Measurements from ENCODE around the gene MKLN1. TPM values are rescaled to one million over a fixed set of nuclear protein-coding genes. Genes with fewer than 3 reads are reported as not detected.
"Not testable (repeated sequence)": the region's sequence is repeated elsewhere in the genome, so short reads cannot be mapped to it uniquely, and the experiment has no call there.

MKLN1 gene
- total RNA-seq, 1 donor from 2014 or later: 38.3 TPM

DNA sequence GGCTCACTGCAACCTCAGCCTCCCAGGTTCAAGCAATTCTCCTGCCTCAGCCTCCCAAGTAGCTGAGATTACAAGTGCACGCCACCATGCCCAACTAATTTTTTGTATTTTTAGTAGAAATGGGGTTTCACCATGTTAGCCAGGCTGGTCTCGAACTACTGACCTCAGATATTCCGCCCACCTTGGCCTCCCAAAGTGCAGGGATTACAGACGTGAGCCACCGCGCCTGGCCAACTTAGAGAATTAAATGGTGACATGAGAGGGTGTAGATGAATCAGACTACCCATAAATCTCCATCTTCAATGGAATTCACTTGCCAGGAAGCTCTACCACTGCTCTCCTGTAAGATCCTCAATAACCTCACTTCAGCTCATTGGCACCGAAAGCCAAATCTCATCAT, 187.8 kb downstream of the MKLN1 start:
- H3K36me3 Mint-ChIP-seq (ENCODE audit: low read depth); DNase-seq; H3K27ac Mint-ChIP-seq; H3K27me3 Mint-ChIP-seq; H3K4me3 Mint-ChIP-seq; H3K9me3 Mint-ChIP-seq; intact Hi-C loops (cut with micrococcal nuclease): not testable (repeated sequence)
- peaks cover 13% of the 10 kb centered on the region for H3K4me1 Mint-ChIP-seq

DNA sequence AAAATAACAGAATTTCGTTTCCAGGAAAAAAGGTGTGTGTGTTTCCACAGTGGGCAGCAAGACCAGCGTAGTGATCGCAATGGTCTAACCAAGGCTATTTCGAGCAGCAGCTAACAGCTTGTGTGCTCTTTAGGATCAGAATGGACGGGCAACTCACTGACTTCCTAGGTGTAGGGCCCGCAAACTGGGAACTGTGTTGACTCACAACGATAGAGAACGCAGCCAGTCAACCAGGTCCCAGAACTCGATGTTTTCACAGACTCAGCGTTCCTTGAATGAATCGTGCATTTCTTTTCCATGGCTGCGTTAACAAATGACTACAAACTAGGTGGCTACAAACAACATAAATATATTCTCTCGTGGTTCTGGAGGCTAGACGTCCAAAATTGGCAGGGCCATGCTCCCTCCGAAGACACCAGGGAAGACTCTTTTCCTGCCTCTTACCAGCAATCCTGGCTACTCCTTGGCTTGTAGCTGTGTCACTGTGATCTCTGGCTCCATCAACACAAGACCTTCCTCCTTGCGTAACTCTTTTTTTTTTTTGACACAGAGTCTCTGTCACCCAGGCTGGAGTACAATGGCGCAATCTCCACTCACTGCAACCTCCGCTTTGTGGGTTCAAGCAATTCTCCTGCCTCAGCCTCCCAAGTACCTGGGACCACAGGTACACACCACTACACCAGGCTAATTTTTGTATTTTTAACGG, 189.7 kb downstream of the MKLN1 start:
- Mint-ChIP-seq H3K36me3 (ENCODE audit: low read depth) (no peaks in the 10 kb centered on the region), H3K27ac (no peak overlapping the region), H3K4me3 (no peak overlapping the region), H3K4me1 (peaks cover 10% of the 10 kb centered on the region), H3K9me3 (no peaks in the 10 kb centered on the region), H3K27me3 (peaks cover 5% of the 10 kb centered on the region)
- DNase-seq: no peak
- intact Hi-C loops (cut with micrococcal nuclease): no loop called here

DNA sequence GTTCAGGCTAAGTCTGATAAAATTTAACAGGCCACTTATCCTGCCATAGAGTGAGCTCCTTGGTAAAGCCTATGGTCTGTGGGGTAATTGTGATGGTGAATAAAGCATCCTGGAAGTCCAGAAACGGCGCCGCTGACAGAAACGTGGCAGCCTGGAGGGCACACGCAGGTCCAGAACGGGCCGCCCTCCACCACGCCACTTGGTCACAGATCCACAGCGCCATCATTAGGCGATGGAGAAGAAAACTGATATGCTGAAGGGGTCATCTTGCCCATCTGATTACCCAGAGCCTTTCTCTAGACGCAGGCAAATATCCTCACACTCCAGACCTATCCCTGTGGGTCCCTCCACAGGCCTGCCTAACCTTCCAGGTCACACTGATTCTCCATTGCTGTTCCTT, 190.9 kb downstream of the MKLN1 start:
- peaks cover 5% of the 10 kb centered on the region for H3K27me3 Mint-ChIP-seq
- no peaks in the 10 kb centered on the region for H3K36me3 Mint-ChIP-seq (ENCODE audit: low read depth)
- no peaks in the 10 kb centered on the region for H3K9me3 Mint-ChIP-seq
- intact Hi-C loops (cut with micrococcal nuclease): no loop called here
- DNase-seq: no peak
- no peak overlapping the region for H3K27ac Mint-ChIP-seq
- H3K4me3 Mint-ChIP-seq: no peak overlapping the region
- H3K4me1 Mint-ChIP-seq: peaks cover 12% of the 10 kb centered on the region

DNA sequence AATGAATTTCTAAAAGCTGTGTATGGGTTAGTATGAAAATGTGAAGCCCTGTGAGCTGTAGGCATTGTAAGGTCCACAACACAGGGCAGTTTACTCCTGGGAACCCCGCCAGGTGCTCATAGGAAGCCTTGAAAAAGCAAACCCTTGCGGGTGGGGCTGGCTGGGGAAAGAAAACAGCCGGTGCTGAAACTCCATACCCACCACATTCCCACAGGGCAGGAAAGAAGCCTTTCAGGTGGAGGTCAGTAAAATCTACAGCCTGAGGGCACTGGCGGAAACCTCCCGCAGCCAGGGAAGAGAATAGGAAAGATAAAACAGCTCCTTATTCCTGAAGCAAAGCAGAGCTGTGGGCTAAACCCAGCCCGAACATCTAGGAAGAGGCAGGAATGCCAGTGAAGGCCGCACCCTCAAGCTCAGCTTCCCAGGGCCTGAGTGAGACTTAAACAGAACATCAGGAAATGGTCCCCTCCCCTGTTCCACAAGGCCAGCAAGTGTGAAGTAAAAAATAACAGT, 194.0 kb downstream of the MKLN1 start:
- Mint-ChIP-seq H3K36me3 (ENCODE audit: low read depth) (no peaks in the 10 kb centered on the region), H3K27ac (no peak overlapping the region), H3K27me3 (peaks cover 16% of the 10 kb centered on the region), H3K9me3 (no peaks in the 10 kb centered on the region), H3K4me1 (peaks cover 12% of the 10 kb centered on the region), H3K4me3 (peak overlapping the region; percentile 31)
- no peak for DNase-seq
- intact Hi-C loops (cut with micrococcal nuclease): no loop called here

DNA sequence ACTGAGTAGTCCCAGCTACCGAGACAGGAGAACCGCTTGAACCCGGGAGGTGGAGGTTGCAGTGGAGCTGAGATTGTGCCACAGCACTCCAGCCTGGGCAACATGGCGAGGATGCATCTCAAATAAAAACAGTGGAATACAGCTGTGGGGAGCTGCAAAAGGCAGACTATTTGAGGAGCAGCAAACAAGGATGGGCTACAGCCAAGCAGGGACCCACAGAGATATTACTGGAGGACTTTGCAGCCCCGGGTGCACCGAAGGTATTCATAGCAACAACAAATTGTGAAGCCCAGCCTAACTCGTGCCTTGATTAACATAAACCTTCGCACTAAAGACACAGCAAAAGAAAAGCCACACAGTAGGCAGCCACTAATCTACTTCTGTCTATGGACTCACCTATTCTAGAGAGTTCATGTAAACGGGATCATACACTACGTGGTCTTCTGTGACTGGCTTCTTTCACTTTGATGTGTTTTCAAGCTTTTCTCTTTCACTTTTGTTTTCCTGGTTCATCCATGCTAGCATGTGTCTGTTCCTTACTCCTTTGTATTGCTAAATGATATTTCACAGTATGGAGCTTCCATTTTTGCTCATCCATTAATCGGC, 194.8 kb downstream of the MKLN1 start:
- peak; percentile 71 for DNase-seq
- H3K4me1 Mint-ChIP-seq: peaks cover 15% of the 10 kb centered on the region
- peak overlapping the region; percentile 16 for H3K4me3 Mint-ChIP-seq
- intact Hi-C loops (cut with micrococcal nuclease): no loop called here
- peaks cover 16% of the 10 kb centered on the region for H3K27me3 Mint-ChIP-seq
- no peaks in the 10 kb centered on the region for H3K9me3 Mint-ChIP-seq
- H3K36me3 Mint-ChIP-seq (ENCODE audit: low read depth): no peaks in the 10 kb centered on the region
- H3K27ac Mint-ChIP-seq: peak overlapping the region; percentile 68

DNA sequence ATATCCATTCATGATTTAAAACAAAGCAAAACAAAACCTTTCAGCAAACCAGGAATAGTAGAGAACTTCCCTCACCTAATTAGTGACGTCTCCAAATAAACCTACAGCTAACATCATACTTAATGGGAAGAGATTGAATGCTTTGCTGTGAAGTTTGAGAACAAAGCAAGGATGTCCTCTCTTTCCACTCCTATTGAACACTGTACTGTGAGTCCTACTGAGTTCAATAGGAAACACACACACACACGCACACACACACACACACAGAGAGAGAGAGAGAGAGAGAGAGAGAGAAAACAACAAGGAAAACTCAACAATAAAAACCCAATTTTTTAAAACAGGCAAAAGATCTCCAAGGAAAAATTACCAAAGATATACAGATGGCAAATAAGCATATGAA, 196.4 kb downstream of the MKLN1 start:
- intact Hi-C loops (cut with micrococcal nuclease): no loop called here
- peaks cover 16% of the 10 kb centered on the region for H3K4me1 Mint-ChIP-seq
- H3K36me3 Mint-ChIP-seq (ENCODE audit: low read depth): no peaks in the 10 kb centered on the region

DNA sequence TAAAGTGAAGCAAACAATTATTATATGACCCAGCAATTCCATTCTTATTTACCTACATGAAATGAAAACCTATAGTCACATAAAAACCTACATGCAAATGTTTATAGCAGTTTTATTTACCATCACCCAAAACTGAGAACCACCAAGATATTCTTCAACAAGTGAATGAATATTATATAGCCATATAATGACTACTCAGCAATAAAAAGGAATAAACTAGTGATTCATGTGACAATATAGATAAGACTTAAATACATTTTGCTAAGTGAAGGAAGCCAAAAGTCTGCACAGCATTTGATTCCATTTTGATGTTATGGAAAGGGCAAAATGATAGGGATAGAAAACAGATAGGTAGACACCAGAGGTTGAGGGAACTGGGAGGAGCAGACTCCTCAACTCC, 197.0 kb downstream of the MKLN1 start:
- H3K36me3 Mint-ChIP-seq (ENCODE audit: low read depth): no peaks in the 10 kb centered on the region
- no peak overlapping the region for H3K4me3 Mint-ChIP-seq
- intact Hi-C loops (cut with micrococcal nuclease): no loop called here

More for the DNA sequence above, 196.4 kb downstream of the MKLN1 start:
- Mint-ChIP-seq H3K9me3 (no peaks in the 10 kb centered on the region), H3K27me3 (peaks cover 22% of the 10 kb centered on the region), H3K27ac (no peak overlapping the region), H3K4me3 (no peak overlapping the region)
- DNase-seq: no peak

DNA sequence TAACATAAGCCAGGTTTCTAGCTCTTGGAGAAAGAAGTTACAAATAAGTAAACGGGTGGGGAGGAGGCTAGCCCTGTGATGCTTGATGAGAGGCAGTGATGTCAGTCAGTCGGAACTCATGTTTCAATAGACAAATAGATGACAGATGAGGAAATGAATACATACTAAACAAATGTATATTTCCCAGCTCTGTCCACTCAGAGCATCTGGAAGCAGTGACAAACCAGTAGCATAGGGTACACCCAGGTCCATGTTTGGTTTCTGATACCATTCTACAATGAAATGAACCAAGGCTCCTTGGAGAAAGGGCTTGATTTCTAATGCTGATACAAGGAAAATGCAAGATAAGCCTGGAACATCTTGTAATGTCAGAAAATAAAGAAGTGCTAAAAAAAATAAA, 198.1 kb downstream of the MKLN1 start:
- no peak overlapping the region for H3K27ac Mint-ChIP-seq
- H3K9me3 Mint-ChIP-seq: no peaks in the 10 kb centered on the region
- intact Hi-C loops (cut with micrococcal nuclease): no loop called here
- peaks cover 13% of the 10 kb centered on the region for H3K4me1 Mint-ChIP-seq
- no peak overlapping the region for H3K4me3 Mint-ChIP-seq
- H3K36me3 Mint-ChIP-seq (ENCODE audit: low read depth): no peaks in the 10 kb centered on the region
- no peak for DNase-seq
- H3K27me3 Mint-ChIP-seq: peaks cover 19% of the 10 kb centered on the region

More for the DNA sequence above, 197.0 kb downstream of the MKLN1 start:
- no peaks in the 10 kb centered on the region for H3K9me3 Mint-ChIP-seq
- DNase-seq: no peak
- H3K4me1 Mint-ChIP-seq: peaks cover 13% of the 10 kb centered on the region
- H3K27ac Mint-ChIP-seq: no peak overlapping the region
- H3K27me3 Mint-ChIP-seq: peaks cover 19% of the 10 kb centered on the region

DNA sequence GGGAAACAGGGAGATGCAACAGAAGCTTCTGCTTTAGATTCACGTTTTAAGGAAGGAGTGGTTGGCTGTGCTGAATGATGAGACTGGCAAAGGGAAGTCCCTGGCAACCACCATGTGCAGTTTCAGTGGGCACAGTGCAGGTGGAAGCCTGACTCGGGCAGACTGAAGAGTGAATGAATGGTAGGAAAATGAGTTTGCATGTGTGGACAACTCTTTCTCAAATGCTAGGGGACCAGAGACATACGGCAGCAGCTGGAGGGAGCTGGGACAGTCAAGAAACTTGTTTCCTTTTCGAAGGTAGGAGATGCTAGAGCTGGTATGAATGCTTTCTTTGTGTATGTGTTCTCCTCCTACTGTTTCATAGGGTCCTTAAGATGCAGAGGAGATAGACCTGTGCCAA, 199.8 kb downstream of the MKLN1 start:
- H3K9me3 Mint-ChIP-seq: no peaks in the 10 kb centered on the region
- H3K36me3 Mint-ChIP-seq (ENCODE audit: low read depth): no peaks in the 10 kb centered on the region
- intact Hi-C loops (cut with micrococcal nuclease): no loop called here
- no peak for DNase-seq
- H3K27ac Mint-ChIP-seq: no peak overlapping the region
- peaks cover 10% of the 10 kb centered on the region for H3K4me1 Mint-ChIP-seq
- peaks cover 19% of the 10 kb centered on the region for H3K27me3 Mint-ChIP-seq
- H3K4me3 Mint-ChIP-seq: no peak overlapping the region

DNA sequence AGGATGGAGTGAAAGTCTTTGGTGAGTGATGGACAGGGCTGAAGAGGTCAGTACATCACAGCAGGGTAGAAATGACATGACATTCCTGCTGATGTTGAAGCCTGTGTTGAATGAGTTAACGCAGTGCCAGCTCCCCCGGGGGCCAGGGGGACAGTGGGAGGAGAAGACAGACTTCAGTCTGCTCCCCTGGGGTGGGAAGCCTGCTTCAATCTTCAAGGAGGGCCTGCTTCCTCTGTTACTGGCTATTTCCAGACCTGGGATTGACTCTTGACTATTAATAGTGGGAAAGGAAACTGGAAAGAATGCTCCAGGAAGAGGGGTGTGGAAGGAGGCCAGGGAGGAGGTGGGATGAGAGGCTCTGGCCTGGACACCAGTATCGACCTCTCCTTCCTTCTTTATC, 201.5 kb downstream of the MKLN1 start:
- intact Hi-C loops (cut with micrococcal nuclease): no loop called here
- Mint-ChIP-seq H3K9me3 (no peaks in the 10 kb centered on the region), H3K4me3 (no peak overlapping the region), H3K4me1 (peaks cover 4% of the 10 kb centered on the region), H3K27ac (no peak overlapping the region), H3K36me3 (ENCODE audit: low read depth) (no peaks in the 10 kb centered on the region), H3K27me3 (peaks cover 17% of the 10 kb centered on the region)
- no peak for DNase-seq

DNA sequence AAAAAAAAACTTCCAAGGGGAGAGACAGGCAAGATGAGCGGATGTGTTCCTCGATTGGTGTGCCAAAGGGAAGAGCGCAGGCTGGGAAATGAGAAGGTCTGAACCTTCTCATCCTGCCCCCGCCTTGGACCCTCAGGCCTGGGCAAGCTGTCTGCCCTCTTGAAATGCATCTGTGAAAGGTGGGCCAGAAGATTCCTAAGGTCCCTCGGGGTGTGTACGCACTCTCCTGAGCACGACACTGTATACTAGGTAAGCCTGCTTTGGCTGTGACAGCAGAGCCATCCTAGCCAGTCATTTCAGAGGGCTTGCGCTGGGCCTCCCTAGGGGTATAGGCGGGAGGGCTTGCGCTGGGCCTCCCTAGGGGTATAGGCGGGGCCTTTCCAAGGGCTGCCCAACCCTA, 201.9 kb downstream of the MKLN1 start:
- H3K36me3 Mint-ChIP-seq (ENCODE audit: low read depth): no peaks in the 10 kb centered on the region
- H3K4me3 Mint-ChIP-seq: no peak overlapping the region
- no peak overlapping the region for H3K27ac Mint-ChIP-seq
- H3K27me3 Mint-ChIP-seq: peaks cover 14% of the 10 kb centered on the region
- no peaks in the 10 kb centered on the region for H3K9me3 Mint-ChIP-seq
- H3K4me1 Mint-ChIP-seq: peaks cover 4% of the 10 kb centered on the region
- no peak for DNase-seq
- intact Hi-C loops (cut with micrococcal nuclease): no loop called here

DNA sequence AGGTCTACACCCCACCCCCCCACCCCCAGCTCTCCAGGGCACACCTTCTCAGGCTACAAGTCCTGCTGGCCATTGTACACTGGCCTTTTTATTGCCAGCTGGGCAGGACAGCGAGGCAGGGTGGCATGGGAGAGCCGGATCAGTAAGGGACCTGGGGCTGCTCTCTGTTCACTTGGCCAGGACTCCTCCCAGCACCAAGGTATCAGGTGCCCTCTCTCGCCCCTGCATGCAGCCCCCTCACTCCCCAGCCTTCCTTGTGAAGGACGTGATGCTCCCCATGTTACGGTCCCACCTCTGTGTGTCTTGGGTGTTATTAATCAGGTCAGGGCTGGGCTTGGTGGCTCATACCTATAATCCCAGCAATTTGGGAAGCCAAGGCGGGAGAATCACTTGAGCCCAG, 202.5 kb downstream of the MKLN1 start:
- H3K4me3 Mint-ChIP-seq: no peak overlapping the region
- H3K9me3 Mint-ChIP-seq: no peaks in the 10 kb centered on the region
- H3K4me1 Mint-ChIP-seq: peaks cover 4% of the 10 kb centered on the region
- H3K36me3 Mint-ChIP-seq (ENCODE audit: low read depth): no peaks in the 10 kb centered on the region
- peaks cover 13% of the 10 kb centered on the region for H3K27me3 Mint-ChIP-seq
- intact Hi-C loops (cut with micrococcal nuclease): no loop called here
- no peak for DNase-seq
- H3K27ac Mint-ChIP-seq: no peak overlapping the region

DNA sequence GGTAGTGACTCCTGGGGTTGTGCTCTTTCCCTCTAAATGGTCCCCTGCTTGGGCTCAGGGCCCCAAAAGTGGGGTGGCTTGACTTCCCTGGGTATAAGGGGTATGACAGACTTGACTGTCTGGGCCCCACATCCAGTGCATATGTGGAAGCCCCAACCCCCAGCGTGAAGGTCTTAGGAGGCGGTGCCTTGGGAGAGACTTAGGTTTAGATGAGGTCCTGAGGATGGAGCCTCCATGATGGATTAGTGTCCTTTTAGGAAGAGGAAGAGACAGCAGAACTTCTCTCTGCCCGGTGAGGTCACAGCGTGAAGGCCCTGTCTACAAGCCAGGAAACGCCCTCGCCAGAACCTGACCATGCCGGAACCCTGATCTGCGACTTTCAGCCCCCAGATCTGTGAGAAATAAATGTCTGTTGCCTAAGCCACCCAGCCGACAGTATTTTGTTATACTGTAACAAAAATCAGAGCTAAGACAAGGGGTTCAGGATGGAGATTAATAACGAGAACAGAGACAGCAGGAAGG, 205.0 kb downstream of the MKLN1 start:
- no peak overlapping the region for H3K27ac Mint-ChIP-seq
- intact Hi-C loops (cut with micrococcal nuclease): no loop called here

DNA sequence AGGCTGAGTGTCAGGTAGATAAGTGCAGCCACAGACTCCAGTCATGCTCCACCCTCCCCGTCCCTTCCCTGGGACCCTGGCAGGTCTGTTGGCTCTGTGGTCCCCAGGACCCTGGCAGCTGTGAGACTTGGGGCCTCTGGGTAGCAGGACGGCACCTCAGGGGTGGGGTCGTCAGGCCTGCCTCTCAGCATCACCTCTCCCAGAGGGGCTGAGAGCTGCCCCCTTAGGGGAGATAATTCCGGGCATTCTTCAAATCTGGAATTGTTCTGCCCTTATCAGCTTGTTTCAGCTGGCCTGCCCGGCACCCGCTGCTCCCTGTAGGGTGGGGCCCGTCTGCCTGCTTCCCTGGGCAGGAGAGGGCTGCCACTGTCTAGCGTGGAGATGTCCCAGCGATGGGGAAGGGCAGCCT, 205.5 kb downstream of the MKLN1 start:
- intact Hi-C loops (cut with micrococcal nuclease): no loop called here
- Mint-ChIP-seq H3K4me3 (no peak overlapping the region), H3K9me3 (no peaks in the 10 kb centered on the region), H3K4me1 (no peaks in the 10 kb centered on the region), H3K27me3 (peaks cover 6% of the 10 kb centered on the region), H3K36me3 (ENCODE audit: low read depth) (no peaks in the 10 kb centered on the region), H3K27ac (no peak overlapping the region)
- no peak for DNase-seq

More for the DNA sequence above, 205.0 kb downstream of the MKLN1 start:
- DNase-seq: no peak
- Mint-ChIP-seq H3K27me3 (peaks cover 6% of the 10 kb centered on the region), H3K4me1 (no peaks in the 10 kb centered on the region), H3K36me3 (ENCODE audit: low read depth) (no peaks in the 10 kb centered on the region), H3K9me3 (no peaks in the 10 kb centered on the region), H3K4me3 (no peak overlapping the region)

Measured in activated CD4-positive, alpha-beta T cell treated with anti-CD3 and anti-CD28 coated beads, Interleukin-2, amount 10 ng/mL, durations not matched to agents 24 days and 14 days (primary cell).